Measurements from ENCODE around the gene THTPA. TPM values are rescaled to one million over a fixed set of nuclear protein-coding genes. Genes with fewer than 3 reads are reported as not detected.

THTPA gene
- total RNA-seq, 1 experiment from 2014 or later = 20.0 TPM

GRCh38 chr14:23603103-23603502 lies 47.0 kb downstream of the THTPA start:
- TF ChIP-seq SMAD3 (CRISPR knock-in tag; IDR thresholded peaks at IDR 0.05; ENCODE audit: borderline replicate concordance) = no peak
- TF ChIP-seq NR2C2 (CRISPR knock-in tag; IDR thresholded peaks at IDR 0.05) = no peak
- ATAC-seq (no peak), DNase-seq (ENCODE audit: low spot score) (no peak)
- no peaks in the 10 kb centered on the region for H3K4me1 Mint-ChIP-seq
- H3K4me3 Mint-ChIP-seq = no peak overlapping the region
- H3K36me3 Mint-ChIP-seq = no peaks in the 10 kb centered on the region
- ChIA-PET POLR2A (no interaction called here), CTCF (interaction anchor here (1.5 kb wide), 1 partner anchor 29 kb away, joined by 7 read pairs; no protein-coding TSS in a partner anchor)
- no peak overlapping the region for H3K27ac Mint-ChIP-seq
- peaks cover 14% of the 10 kb centered on the region for H3K27me3 Mint-ChIP-seq (ENCODE audit: low read depth)
- 0 out of 2 replicates have a peak, but pooled peaks cover 3% of the 10 kb centered on the region for H3K9me3 Mint-ChIP-seq

GRCh38 chr14:23604148-23604547 lies 48.1 kb downstream of the THTPA start:
- H3K4me1 Mint-ChIP-seq = no peaks in the 10 kb centered on the region
- TF ChIP-seq SMAD4 (CRISPR knock-in tag; IDR thresholded peaks at IDR 0.05) = no peak
- no peak for TF ChIP-seq NFYB (CRISPR knock-in tag; conservative IDR thresholded peaks at IDR 0.05; ENCODE audit: low read depth)
- TF ChIP-seq, protein P1, sequence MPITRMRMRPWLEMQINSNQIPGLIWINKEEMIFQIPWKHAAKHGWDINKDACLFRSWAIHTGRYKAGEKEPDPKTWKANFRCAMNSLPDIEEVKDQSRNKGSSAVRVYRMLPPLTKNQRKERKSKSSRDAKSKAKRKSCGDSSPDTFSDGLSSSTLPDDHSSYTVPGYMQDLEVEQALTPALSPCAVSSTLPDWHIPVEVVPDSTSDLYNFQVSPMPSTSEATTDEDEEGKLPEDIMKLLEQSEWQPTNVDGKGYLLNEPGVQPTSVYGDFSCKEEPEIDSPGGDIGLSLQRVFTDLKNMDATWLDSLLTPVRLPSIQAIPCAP (CRISPR knock-in tag; IDR thresholded peaks at IDR 0.05) = no peak
- TF ChIP-seq ZNF416 (CRISPR knock-in tag; IDR thresholded peaks at IDR 0.05) = no peak
- TF ChIP-seq CREM (CRISPR knock-in tag; IDR thresholded peaks at IDR 0.05) = no peak
- TF ChIP-seq ZNF396 (CRISPR knock-in tag; IDR thresholded peaks at IDR 0.05; ENCODE audit: borderline replicate concordance) = no peak
- TF ChIP-seq MXD4 (CRISPR knock-in tag; IDR thresholded peaks at IDR 0.05; ENCODE audit: borderline replicate concordance) = no peak
- no peak for TF ChIP-seq ATF6 (CRISPR knock-in tag; IDR thresholded peaks at IDR 0.05)
- TF ChIP-seq NFE2L1 (CRISPR knock-in tag; IDR thresholded peaks at IDR 0.05) = no peak
- TF ChIP-seq GTF2I (CRISPR knock-in tag; conservative IDR thresholded peaks at IDR 0.05) = no peak
- TF ChIP-seq HMGA2 (CRISPR knock-in tag; IDR thresholded peaks at IDR 0.05) = no peak
- TF ChIP-seq, protein P2, sequence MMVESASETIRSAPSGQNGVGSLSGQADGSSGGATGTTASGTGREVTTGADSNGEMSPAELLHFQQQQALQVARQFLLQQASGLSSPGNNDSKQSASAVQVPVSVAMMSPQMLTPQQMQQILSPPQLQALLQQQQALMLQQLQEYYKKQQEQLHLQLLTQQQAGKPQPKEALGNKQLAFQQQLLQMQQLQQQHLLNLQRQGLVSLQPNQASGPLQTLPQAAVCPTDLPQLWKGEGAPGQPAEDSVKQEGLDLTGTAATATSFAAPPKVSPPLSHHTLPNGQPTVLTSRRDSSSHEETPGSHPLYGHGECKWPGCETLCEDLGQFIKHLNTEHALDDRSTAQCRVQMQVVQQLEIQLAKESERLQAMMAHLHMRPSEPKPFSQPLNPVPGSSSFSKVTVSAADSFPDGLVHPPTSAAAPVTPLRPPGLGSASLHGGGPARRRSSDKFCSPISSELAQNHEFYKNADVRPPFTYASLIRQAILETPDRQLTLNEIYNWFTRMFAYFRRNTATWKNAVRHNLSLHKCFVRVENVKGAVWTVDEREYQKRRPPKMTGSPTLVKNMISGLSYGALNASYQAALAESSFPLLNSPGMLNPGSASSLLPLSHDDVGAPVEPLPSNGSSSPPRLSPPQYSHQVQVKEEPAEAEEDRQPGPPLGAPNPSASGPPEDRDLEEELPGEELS (CRISPR knock-in tag; IDR thresholded peaks at IDR 0.05) = no peak
- no peak for TF ChIP-seq CDX4 (CRISPR knock-in tag; IDR thresholded peaks at IDR 0.05; ENCODE audit: borderline replicate concordance)
- TF ChIP-seq GRHL2 (CRISPR knock-in tag; IDR thresholded peaks at IDR 0.05; ENCODE audit: insufficient replicate concordance, severe bottlenecking) = no peak
- no peak for TF ChIP-seq TCF7 (CRISPR knock-in tag; IDR thresholded peaks at IDR 0.05; ENCODE audit: low read depth)
- no peak overlapping the region for H3K4me3 Mint-ChIP-seq
- H3K27ac Mint-ChIP-seq = no peak overlapping the region
- peaks cover 8% of the 10 kb centered on the region for H3K9me3 Mint-ChIP-seq
- H3K27me3 Mint-ChIP-seq (ENCODE audit: low read depth) = peaks cover 14% of the 10 kb centered on the region
- POLR2A ChIA-PET = no interaction called here
- no peak for ATAC-seq
- CTCF ChIA-PET = no interaction called here
- H3K36me3 Mint-ChIP-seq = no peaks in the 10 kb centered on the region
- DNase-seq (ENCODE audit: low spot score) = no peak

DNA sequence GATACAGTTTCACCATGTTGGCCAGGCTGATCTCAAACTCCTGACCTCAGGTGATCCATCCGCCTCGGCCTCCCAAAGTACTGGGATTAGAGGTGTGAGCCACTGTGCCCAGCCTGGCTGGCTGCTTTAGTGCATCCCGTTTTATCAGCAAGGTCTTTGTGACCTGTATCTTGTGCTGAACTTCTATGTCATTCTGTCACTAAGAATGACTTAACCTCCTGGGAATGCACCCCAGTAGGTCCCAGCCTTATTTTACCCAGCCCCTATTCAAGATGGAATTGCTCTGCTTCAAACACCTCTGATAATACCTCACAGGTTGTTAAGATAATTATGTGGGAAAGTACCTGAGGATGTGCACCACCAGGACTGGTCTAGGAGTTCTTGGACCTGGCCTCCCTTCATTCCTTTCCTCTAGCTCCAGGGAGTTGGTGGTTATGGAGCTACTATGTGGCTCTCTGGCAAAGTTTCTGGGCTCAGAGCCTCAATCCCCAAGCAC lies 48.7 kb downstream of the THTPA start:
- DNase-seq (ENCODE audit: low spot score) (no peak), ATAC-seq (no peak)
- Mint-ChIP-seq H3K27me3 (ENCODE audit: low read depth) (peaks cover 15% of the 10 kb centered on the region), H3K4me1 (no peaks in the 10 kb centered on the region), H3K9me3 (peaks cover 11% of the 10 kb centered on the region), H3K4me3 (no peak overlapping the region), H3K27ac (no peak overlapping the region), H3K36me3 (no peaks in the 10 kb centered on the region)
- CTCF ChIA-PET = interaction anchor here (1.2 kb wide), 1 partner anchor 61 kb away, joined by 3 read pairs; no protein-coding TSS in a partner anchor
- POLR2A ChIA-PET = no interaction called here
- TF ChIP-seq JAZF1 (CRISPR knock-in tag; IDR thresholded peaks at IDR 0.05) = no peak
- TF ChIP-seq ESRRA (CRISPR knock-in tag; IDR thresholded peaks at IDR 0.05; ENCODE audit: borderline replicate concordance) = no peak
- TF ChIP-seq NR2C2 (CRISPR knock-in tag; IDR thresholded peaks at IDR 0.05) = no peak
- TF ChIP-seq CTCF (IDR thresholded peaks at IDR 0.05) = no peak
- TF ChIP-seq, protein P3, sequence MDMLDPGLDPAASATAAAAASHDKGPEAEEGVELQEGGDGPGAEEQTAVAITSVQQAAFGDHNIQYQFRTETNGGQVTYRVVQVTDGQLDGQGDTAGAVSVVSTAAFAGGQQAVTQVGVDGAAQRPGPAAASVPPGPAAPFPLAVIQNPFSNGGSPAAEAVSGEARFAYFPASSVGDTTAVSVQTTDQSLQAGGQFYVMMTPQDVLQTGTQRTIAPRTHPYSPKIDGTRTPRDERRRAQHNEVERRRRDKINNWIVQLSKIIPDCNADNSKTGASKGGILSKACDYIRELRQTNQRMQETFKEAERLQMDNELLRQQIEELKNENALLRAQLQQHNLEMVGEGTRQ (CRISPR knock-in tag; IDR thresholded peaks at IDR 0.05) = no peak
- TF ChIP-seq GABPB1 (CRISPR knock-in tag; IDR thresholded peaks at IDR 0.05) = no peak
- TF ChIP-seq TP53 (CRISPR knock-in tag; IDR thresholded peaks at IDR 0.05) = no peak
- TF ChIP-seq HMGA2 (CRISPR knock-in tag; IDR thresholded peaks at IDR 0.05) = no peak
- no peak for TF ChIP-seq PRRX2 (CRISPR knock-in tag; IDR thresholded peaks at IDR 0.05)
- no peak for TF ChIP-seq GRHL2 (CRISPR knock-in tag; IDR thresholded peaks at IDR 0.05; ENCODE audit: insufficient replicate concordance, severe bottlenecking)
